ENCODE data around the gene PGLYRP3. TPM values are rescaled to one million over a fixed set of nuclear protein-coding genes. Genes with fewer than 3 reads are reported as not detected.

The PGLYRP3 gene
- total and polyA plus RNA-seq, 12 donors = not detected

- intact Hi-C loops (cut with DNase I) = no loop called here
These were observed 19.8 kb downstream of the PGLYRP3 start for GRCh38 chr1:153292740-153293479.

GRCh38 chr1:153292185-153292584, 20.6 kb downstream of the PGLYRP3 start:
- Histone ChIP-seq H3K4me1 (replicated peaks in 1 of 2) (no peaks in the 10 kb centered on the region), H3K36me3 (replicated peaks in 1 of 2) (no peaks in the 10 kb centered on the region), H3K27ac (no peak overlapping the region), H3K9me3 (replicated peaks in 1 of 3) (no peaks in the 10 kb centered on the region), H3K4me3 (no peak overlapping the region), H3K27me3 (peaks cover 11% of the 10 kb centered on the region)
- TF ChIP-seq CTCF (IDR thresholded peaks at IDR 0.05) (no peak), POLR2A (IDR thresholded peaks at IDR 0.05) (no peak)
- 57 to 85% (median 63%) methylated on average over 3 to 8 of the region's 8 CpGs for WGBS, 4 donors
- intact Hi-C loops (cut with DNase I) = no loop called here
- no peak for DNase-seq

More at GRCh38 chr1:153292740-153293479, 19.8 kb downstream of the PGLYRP3 start:
- Histone ChIP-seq H3K27me3 (peaks cover 11% of the 10 kb centered on the region), H3K4me3 (no peak overlapping the region), H3K36me3 (replicated peaks in 1 of 2) (no peaks in the 10 kb centered on the region), H3K9me3 (replicated peaks in 1 of 3) (no peaks in the 10 kb centered on the region), H3K4me1 (replicated peaks in 1 of 2) (no peaks in the 10 kb centered on the region), H3K27ac (no peak overlapping the region)
- 59 to 70% (median 68%) methylated on average over 24 to 25 of the region's 25 CpGs for WGBS, 4 donors
- TF ChIP-seq POLR2A (IDR thresholded peaks at IDR 0.05) = no peak
- TF ChIP-seq CTCF (IDR thresholded peaks at IDR 0.05) = no peak
- DNase-seq = no peak

GRCh38 chr1:153291514-153291913, 21.2 kb downstream of the PGLYRP3 start:
- H3K9me3 ChIP-seq (replicated peaks in 1 of 3) = no peaks in the 10 kb centered on the region
- intact Hi-C loops (cut with DNase I) = no loop called here
- peaks cover 11% of the 10 kb centered on the region for H3K27me3 ChIP-seq
- 70 to 91% (median 80%) methylated on average over 5 of the region's 5 CpGs for WGBS, 4 donors
- H3K4me1 ChIP-seq (replicated peaks in 1 of 2) = no peaks in the 10 kb centered on the region
- no peaks in the 10 kb centered on the region for H3K36me3 ChIP-seq (replicated peaks in 1 of 2)
- no peak for TF ChIP-seq POLR2A (IDR thresholded peaks at IDR 0.05)
- TF ChIP-seq CTCF (IDR thresholded peaks at IDR 0.05) = no peak
- DNase-seq = no peak
- no peak overlapping the region for H3K27ac ChIP-seq
- H3K4me3 ChIP-seq = no peak overlapping the region

GRCh38 chr1:153288634-153289275, 24.0 kb downstream of the PGLYRP3 start:
- WGBS, 4 donors = 59 to 61% (median 60%) methylated on average over 9 to 11 of the region's 11 CpGs
- no peak overlapping the region for H3K27ac ChIP-seq
- no peak for TF ChIP-seq POLR2A (IDR thresholded peaks at IDR 0.05)
- peak in 4 of 6 experiments; percentile 15 to 27 (median 20) for TF ChIP-seq CTCF (IDR thresholded peaks at IDR 0.05)
- no peak overlapping the region for H3K4me3 ChIP-seq
- no peak for DNase-seq
- no peaks in the 10 kb centered on the region for H3K4me1 ChIP-seq (replicated peaks in 1 of 2)
- no peaks in the 10 kb centered on the region for H3K9me3 ChIP-seq (replicated peaks in 1 of 3)
- no peaks in the 10 kb centered on the region for H3K36me3 ChIP-seq (replicated peaks in 1 of 2)
- peaks cover 11% of the 10 kb centered on the region for H3K27me3 ChIP-seq
- intact Hi-C loops (cut with DNase I) = no loop called here
